HG03521 (cell line): ENCODE data around the gene INHBC.
"Not testable (repeated sequence)": the region's sequence is repeated elsewhere in the genome, so short reads cannot be mapped to it uniquely, and the experiment has no call there.

ENCODE experiments used
- ATAC-seq: cut with Tn5 transposase; IDR thresholded peaks from one replicate; pipeline ENCODE4 v1.9.1; 2021; ENCODE audit warnings: mild to moderate bottlenecking, moderate library complexity; ENCODE audit not compliant: unreplicated experiment

Gene INHBC, protein sequence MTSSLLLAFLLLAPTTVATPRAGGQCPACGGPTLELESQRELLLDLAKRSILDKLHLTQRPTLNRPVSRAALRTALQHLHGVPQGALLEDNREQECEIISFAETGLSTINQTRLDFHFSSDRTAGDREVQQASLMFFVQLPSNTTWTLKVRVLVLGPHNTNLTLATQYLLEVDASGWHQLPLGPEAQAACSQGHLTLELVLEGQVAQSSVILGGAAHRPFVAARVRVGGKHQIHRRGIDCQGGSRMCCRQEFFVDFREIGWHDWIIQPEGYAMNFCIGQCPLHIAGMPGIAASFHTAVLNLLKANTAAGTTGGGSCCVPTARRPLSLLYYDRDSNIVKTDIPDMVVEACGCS

DNA sequence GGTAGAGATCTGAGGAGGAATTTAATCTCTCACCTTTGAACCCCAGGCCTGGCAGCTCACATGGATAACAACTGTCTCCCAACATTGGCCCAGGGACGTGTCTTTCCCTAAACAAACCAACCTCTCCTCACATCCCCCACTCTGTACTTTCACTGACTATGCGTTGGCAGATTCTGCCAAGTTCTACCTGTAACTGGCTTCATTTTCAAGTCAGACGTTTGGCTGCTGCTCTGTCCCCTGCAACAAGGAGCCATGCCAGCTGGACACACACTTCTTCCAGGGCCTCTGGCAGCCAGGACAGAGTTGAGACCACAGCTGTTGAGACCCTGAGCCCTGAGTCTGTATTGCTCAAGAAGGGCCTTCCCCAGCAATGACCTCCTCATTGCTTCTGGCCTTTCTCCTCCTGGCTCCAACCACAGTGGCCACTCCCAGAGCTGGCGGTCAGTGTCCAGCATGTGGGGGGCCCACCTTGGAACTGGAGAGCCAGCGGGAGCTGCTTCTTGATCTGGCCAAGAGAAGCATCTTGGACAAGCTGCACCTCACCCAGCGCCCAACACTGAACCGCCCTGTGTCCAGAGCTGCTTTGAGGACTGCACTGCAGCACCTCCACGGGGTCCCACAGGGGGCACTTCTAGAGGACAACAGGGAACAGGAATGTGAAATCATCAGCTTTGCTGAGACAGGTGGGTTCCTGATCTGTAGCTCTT, at the start of gene INHBC:
TSS of gene INHBC (plus strand) at position 268 of the 707 bp plus-strand sequence. CDS start at position 371, 103 bp downstream.
- ATAC-seq = no peak

- no peak for ATAC-seq
Measured at GRCh38 chr12:57385586-57385985, 49.0 kb upstream of the INHBC start.

- ATAC-seq = no peak
Measured at GRCh38 chr12:57386187-57386720, 48.3 kb upstream of the INHBC start.

- no peak for ATAC-seq
Measured at GRCh38 chr12:57388425-57388824, 46.2 kb upstream of the INHBC start.

DNA sequence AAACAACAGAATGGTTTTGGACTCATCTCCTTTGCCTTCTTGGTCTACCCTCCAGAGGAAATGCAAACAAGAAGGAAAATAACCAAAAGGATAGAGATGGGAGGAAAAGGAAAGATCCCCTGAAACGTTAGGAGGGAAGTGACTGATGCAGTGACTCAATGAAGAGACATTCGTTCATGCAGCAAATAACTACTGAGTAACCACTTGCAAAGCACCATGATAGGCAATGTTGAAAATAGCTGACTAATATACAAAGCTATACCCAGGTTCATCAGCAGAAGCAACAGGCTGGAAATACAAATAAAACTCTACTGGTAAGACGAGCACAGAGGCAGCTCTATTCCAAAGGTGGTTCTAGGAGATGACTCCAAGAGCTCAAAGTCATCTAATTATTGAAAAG, 45.6 kb upstream of the INHBC start:
- ATAC-seq = no peak

DNA sequence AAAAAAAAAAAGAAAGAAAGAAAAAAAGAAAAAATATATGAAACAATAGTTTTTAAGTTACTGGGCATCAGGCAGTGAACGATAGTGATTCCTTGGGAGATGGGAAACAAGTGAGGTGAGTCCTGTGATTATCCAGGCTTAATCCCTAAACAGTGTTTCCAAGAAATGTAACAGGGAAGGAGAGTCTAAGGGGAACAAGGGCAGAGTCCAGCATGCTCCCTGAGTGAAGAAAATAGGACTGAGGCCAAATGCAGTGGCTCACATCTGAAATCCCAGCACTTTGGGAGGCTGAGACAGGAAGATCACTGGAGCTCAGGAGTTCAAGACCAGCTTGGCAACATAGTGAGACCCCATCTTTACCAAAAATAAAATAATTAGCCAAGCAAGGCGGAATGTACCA, 44.4 kb upstream of the INHBC start:
- ATAC-seq = no peak

DNA sequence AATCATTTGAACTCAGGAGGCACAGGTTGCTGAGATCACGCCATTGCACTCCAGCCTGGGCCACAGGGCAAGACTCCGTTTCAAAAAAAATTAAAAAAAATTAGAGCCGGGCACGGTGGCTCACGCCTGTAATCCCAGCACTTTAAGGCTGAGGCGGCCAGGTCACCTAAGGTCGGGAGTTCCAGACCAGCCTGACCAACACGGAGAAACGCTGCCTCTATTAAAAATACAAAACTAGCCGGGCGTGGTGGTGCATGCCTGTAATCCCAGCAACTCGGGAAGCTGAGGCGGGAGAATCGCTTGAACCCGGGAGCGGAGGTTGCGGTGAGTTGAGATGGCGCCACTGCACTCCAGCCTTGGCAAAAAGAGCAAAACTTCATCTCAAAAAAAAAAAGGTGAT, 39.5 kb upstream of the INHBC start:
- no peak for ATAC-seq

DNA sequence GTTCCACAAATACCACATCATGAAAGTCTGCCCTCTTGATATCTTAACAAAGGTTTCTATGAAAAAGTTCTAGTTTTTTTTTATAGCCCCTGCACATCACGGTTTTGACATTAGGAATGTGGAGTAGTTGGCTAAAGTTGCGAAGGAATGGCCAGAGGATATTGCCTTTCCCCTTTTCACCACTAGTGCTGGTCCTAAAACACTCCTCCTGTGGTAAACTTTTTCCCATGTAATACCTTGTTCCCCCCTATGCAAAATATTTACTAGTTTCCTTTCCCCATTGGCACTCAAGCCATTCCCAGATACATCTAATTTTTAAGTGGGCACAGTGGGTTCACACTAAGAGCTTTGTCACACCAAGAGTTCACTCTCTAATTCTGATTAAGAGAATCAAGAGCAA, 37.1 kb upstream of the INHBC start:
- ATAC-seq = no peak

DNA sequence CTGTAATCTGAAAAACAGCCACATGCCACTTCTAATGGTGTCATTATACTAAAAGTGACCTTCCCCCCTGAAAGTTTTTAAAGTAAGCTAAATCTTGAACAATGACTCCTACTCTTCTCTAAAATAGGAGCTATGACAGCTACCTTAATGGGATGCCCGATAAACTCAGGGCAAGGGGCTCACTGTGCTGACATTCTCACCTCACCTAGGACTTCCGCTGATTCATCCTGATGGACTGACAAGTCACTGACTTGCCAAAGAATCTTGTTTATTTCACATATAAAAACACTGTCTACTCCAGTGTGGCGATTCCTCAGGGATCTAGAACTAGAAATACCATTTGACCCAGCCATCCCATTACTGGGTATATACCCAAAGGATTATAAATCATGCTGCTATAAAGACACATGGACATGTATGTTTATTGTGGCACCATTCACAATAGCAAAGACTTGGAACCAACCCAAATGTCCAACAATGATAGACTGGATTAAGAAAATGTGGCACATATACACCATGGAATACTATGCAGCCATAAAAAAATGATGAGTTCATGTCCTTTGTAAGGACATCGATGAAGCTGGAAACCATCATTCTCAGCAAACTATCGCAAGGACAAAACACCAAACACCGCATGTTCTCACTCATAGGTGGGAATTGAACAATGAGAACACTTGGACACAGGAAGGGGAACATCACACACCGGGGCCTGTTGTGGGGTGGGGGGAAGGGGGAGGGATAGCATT, 34.7 kb upstream of the INHBC start:
- not testable (repeated sequence) for ATAC-seq

- no peak for ATAC-seq
Measured at GRCh38 chr12:57401165-57401564, 33.4 kb upstream of the INHBC start.

- not testable (repeated sequence) for ATAC-seq
Measured at GRCh38 chr12:57402156-57402555, 32.4 kb upstream of the INHBC start.

- no peak for ATAC-seq
Measured at GRCh38 chr12:57404966-57405640, 29.5 kb upstream of the INHBC start.

DNA sequence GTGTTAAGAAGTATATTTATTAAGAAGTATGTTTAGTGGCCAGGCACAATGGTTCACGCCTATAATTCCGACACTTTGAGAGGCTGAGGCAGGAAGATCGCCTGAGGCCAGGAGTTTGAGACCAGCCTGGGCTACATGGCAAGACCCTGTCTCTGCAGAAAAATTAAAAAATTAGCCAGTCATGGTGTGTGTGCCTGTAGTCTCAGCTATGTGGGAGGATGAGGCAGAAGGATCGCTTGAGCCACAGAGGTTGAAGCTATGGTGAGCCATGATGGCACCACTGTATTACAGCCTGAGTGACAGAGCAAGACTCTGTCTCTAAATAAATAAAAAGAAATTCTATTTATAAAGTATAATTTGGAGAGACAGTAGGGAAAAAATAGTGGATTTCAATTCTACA, 24.1 kb upstream of the INHBC start:
- ATAC-seq = no peak

- ATAC-seq = not testable (repeated sequence)
Measured at GRCh38 chr12:57414160-57414559, 20.4 kb upstream of the INHBC start.

- no peak for ATAC-seq
Measured at GRCh38 chr12:57415088-57415487, 19.5 kb upstream of the INHBC start.

DNA sequence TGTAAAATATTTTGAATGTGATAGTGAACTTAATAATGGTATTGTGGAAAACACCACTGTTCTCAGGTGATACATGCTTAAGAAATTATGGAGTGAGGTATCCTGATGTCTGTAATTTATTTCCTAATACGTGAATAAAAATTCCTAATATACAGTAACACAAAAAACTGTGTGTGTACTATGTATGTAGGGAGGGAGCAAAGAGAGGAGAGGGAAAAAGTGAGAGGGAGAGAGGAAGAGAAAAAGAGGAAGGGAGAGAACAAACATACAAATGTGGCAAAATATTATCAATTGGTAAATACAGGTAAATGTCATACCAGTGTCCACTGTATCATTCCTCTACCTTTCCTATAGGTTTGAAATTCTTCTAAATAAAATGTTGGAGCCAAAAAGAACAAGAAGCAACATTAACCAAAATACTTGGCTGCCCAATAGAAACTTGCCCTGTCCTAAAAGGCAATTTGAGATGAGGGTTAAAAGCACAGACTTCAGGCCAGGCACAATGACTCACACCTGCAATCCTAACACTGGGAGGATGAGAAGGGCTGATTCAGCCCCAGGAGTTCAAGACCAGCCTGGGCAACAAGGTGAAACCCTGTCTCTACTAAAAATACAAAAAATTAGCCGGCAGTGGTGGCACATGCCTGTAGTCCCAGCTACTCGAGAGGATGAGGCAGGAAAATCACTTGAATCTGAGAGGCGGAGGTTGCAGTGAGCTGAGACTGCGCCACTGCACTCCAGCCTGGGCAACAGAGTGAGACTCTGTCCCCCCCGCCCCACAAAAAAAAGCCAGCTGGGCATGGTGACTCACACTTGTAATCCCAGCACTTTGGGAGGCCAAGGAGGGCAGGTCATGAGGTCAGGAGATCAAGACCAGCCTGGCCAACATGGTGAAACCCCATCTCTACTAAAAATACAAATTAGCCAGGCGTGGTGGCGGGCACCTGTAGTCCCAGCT, 18.3 kb upstream of the INHBC start:
- ATAC-seq = no peak

DNA sequence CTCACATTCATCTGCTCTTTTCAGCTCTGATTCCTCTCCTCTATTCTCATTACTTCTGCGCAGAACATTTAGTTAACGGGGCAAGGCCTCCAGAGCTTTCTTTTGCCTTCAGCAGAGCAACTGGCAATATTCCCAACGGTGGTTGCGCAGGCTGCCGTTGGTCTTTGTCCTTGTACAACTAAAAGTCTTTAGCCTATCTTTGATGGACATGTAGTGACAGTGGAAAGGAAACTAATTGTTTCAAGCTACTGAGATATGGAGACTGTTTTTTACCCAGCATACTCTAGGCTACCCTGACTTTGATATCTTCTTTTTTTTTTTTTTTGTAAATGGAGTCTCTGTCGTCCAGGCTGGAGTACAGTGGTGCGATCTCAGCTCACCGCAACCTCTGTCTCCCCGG, 16.3 kb upstream of the INHBC start:
- no peak for ATAC-seq

- no peak for ATAC-seq
Measured at GRCh38 chr12:57419495-57419894, 15.1 kb upstream of the INHBC start.

DNA sequence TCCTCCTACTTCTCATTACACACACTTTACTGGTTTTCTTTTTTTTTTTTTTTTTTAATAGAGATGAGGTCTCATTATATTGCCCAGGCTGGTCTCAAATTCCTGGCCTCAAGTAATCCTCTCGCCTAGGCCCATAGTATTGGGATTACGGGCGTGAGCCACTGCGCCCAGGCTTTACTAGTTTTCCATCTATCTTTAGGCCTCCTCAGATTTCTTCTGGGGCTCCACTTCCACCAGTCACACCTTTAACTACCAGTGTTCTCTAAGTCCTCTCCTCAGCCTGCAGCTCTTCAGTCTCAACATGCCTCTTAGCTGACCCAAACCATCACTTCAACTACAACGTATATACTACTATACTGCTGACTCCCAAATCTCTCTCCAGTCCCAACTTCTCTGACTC, 14.1 kb upstream of the INHBC start:
- ATAC-seq = no peak

DNA sequence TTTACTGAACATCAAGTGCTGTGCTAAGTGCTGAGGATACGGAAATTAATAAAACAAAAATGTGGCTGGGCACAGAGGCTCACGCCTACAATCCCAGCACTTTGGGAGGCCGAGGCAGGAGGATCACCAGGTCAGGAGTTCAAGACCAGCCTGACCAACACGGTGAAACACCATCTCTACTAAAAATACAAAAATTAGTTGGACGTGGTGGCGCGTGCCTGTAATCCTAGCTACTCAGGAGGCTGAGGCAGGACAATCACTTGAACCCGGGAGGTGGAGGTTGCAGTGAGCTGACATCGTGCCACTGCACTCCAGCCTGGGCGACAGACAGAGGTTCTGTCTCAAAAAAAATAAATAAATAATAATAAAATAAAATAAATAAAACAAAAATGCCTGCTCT, 7.6 kb upstream of the INHBC start:
- not testable (repeated sequence) for ATAC-seq
